BE2C (cell line): ENCODE data around the gene BICRAL.

Experiments
- DNase-seq: peaks from one replicate; pipeline ENCODE4 v3.0.0-alpha.2; 2020
- H3K27me3 ChIP-seq: fragments of 250-450 bp; sonication (Bioruptor Pico); 2 replicates; pipeline ENCODE4 v1.5.1; 2020; ENCODE audit warnings: mild to moderate bottlenecking
- H3K36me3 ChIP-seq: fragments of 250-450 bp; sonication (Bioruptor Pico); 2 replicates; pipeline ENCODE4 v1.5.1; 2020; ENCODE audit warnings: mild to moderate bottlenecking
- H3K4me1 ChIP-seq: fragments of 250-450 bp; sonication (Bioruptor Pico); 2 replicates; pipeline ENCODE4 v1.5.1; 2020
- H3K4me3 ChIP-seq: 2 replicates; pipeline ENCODE4 v1.5.1; 2011; ENCODE audit warnings: low read depth, low read length
- H3K9me3 ChIP-seq: fragments of 250-450 bp; sonication (Bioruptor Pico); 2 replicates; pipeline ENCODE4 v1.5.1; 2020
- CTCF ChIP-seq: IDR thresholded peaks from 2 replicates; pipeline ENCODE4 v1.5.1; 2012; ENCODE audit warnings: mild to moderate bottlenecking, low read depth, low read length

The BICRAL gene

GRCh38 chr6:42783876-42784642 is 2.2 kb downstream of the BICRAL start:
- H3K36me3 ChIP-seq, result peaks cover 10% of the 10 kb centered on the region
- peaks cover 6% of the 10 kb centered on the region for H3K4me1 ChIP-seq
- peak overlapping the region; percentile 83 for H3K4me3 ChIP-seq
- no peak for TF ChIP-seq CTCF
- H3K27me3 ChIP-seq, result no peaks in the 10 kb centered on the region
- DNase-seq, result no peak
- H3K9me3 ChIP-seq, result no peaks in the 10 kb centered on the region

- peaks cover 4% of the 10 kb centered on the region; the same call in 1 of the 2 replicates for H3K4me1 ChIP-seq
- no peak for TF ChIP-seq CTCF
- peaks cover 13% of the 10 kb centered on the region for H3K36me3 ChIP-seq
- no peaks in the 10 kb centered on the region for H3K9me3 ChIP-seq
- peak overlapping the region; percentile 83 for H3K4me3 ChIP-seq
- no peaks in the 10 kb centered on the region for H3K27me3 ChIP-seq
- DNase-seq, result no peak
Observed at GRCh38 chr6:42784717-42785498, 3.1 kb downstream of the BICRAL start.

- no peak for TF ChIP-seq CTCF
- no peaks in the 10 kb centered on the region for H3K9me3 ChIP-seq
- DNase-seq, result no peak
- peaks cover 15% of the 10 kb centered on the region for H3K36me3 ChIP-seq
- peaks cover 6% of the 10 kb centered on the region; the same call in 1 of the 2 replicates for H3K4me1 ChIP-seq
- H3K27me3 ChIP-seq, result no peaks in the 10 kb centered on the region
- no peak overlapping the region for H3K4me3 ChIP-seq
Observed at GRCh38 chr6:42786525-42786985, 4.7 kb downstream of the BICRAL start.

- TF ChIP-seq CTCF, result no peak
- peaks cover 6% of the 10 kb centered on the region; the same call in 1 of the 2 replicates for H3K4me1 ChIP-seq
Observed at GRCh38 chr6:42787063-42787472, 5.2 kb downstream of the BICRAL start.

GRCh38 chr6:42788671-42789070 is 6.8 kb downstream of the BICRAL start:
- Histone ChIP-seq H3K36me3 (peaks cover 7% of the 10 kb centered on the region), H3K4me1 (peaks cover 6% of the 10 kb centered on the region; the same call in 1 of the 2 replicates), H3K27me3 (no peaks in the 10 kb centered on the region), H3K4me3 (no peak overlapping the region), H3K9me3 (no peaks in the 10 kb centered on the region)
- no peak for TF ChIP-seq CTCF
- DNase-seq, result no peak

More at GRCh38 chr6:42787063-42787472, 5.2 kb downstream of the BICRAL start:
- Histone ChIP-seq H3K9me3 (no peaks in the 10 kb centered on the region), H3K4me3 (no peak overlapping the region), H3K36me3 (peaks cover 15% of the 10 kb centered on the region), H3K27me3 (no peaks in the 10 kb centered on the region)
- no peak for DNase-seq
